ENCODE data around the gene OSBPL1A.

OSBPL1A gene

GRCh38 chr18:24263050-24263449, 134.6 kb downstream of the OSBPL1A start:
- no peak for TF ChIP-seq CTCF (IDR thresholded peaks at IDR 0.05; ENCODE audit: control insufficient read depth, insufficient read depth, low read depth, low read length, missing control alignments)
- H3K4me3 ChIP-seq (ENCODE audit: control insufficient read depth, low read depth, low read length): no peak overlapping the region
- DNase-seq (ENCODE audit: low read depth): no peak

DNA sequence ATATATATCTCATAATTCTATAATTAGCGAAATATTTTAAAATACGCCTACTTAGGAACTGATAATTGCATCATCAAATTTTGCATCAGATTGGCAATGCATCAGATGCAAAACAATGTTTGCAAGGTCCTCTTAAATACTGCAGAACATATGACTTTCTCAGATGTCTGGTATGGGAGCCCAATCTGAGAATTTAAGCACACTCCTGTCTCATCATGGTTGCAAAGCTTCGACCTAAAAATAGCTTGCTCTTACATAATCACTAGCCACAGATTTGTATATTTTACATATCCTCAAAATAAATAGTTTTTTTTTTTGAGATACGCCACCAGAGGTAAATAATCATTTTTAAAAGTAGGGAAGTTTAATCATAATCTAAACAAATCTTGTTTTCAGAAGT, 135.5 kb downstream of the OSBPL1A start:
- DNase-seq (ENCODE audit: low read depth): no peak
- no peak overlapping the region for H3K4me3 ChIP-seq (ENCODE audit: control insufficient read depth, low read depth, low read length)
- TF ChIP-seq CTCF (IDR thresholded peaks at IDR 0.05; ENCODE audit: control insufficient read depth, insufficient read depth, low read depth, low read length, missing control alignments): no peak

GRCh38 chr18:24259869-24260641, 137.6 kb downstream of the OSBPL1A start:
- no peak for DNase-seq (ENCODE audit: low read depth)
- H3K4me3 ChIP-seq (ENCODE audit: control insufficient read depth, low read depth, low read length): no peak overlapping the region
- no peak for TF ChIP-seq CTCF (IDR thresholded peaks at IDR 0.05; ENCODE audit: control insufficient read depth, insufficient read depth, low read depth, low read length, missing control alignments)

DNA sequence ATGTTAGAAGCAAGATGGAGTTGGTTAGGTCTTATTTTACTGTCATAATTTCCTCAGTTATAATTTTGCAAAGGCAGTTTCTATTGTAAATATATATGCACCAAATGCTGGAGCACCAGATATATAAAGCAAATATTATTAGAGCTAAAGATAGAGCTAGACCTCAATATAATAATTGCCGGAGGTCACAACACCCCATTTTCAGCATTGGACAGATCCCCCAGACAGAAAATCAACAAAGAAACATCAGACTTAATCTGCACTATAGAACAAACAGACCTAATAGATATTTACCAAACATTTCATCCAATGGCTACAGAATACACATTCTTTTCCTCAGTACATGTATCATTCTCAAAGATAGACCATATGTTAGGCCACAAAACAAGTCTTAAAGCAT, 143.6 kb downstream of the OSBPL1A start:
- DNase-seq (ENCODE audit: low read depth): no peak
- no peak overlapping the region for H3K4me3 ChIP-seq (ENCODE audit: control insufficient read depth, low read depth, low read length)
- TF ChIP-seq CTCF (IDR thresholded peaks at IDR 0.05; ENCODE audit: control insufficient read depth, insufficient read depth, low read depth, low read length, missing control alignments): no peak

DNA sequence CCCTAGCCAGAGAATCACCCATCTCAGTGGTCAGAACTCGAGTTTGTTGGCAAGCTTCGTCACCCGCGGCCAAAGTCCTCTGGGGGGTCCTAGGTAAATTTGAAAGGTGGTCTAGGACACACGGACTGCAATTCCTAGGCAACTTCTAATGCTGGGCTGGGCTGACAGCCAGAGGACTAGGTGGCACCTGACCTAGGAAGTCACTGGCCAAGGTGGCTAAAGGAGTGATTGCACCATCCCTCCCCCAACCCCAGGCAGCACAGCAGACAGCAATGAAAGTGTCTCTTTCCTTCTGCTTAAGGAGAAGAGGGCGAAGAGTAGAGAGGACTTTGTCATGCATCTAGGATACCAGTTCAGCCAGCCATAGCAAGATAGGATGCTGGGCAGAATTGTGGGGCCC, 147.9 kb downstream of the OSBPL1A start:
- H3K4me3 ChIP-seq (ENCODE audit: control insufficient read depth, low read depth, low read length): no peak overlapping the region
- DNase-seq (ENCODE audit: low read depth): no peak
- no peak for TF ChIP-seq CTCF (IDR thresholded peaks at IDR 0.05; ENCODE audit: control insufficient read depth, insufficient read depth, low read depth, low read length, missing control alignments)

GRCh38 chr18:24248359-24248758, 149.3 kb downstream of the OSBPL1A start:
- no peak for DNase-seq (ENCODE audit: low read depth)
- no peak overlapping the region for H3K4me3 ChIP-seq (ENCODE audit: control insufficient read depth, low read depth, low read length)
- TF ChIP-seq CTCF (IDR thresholded peaks at IDR 0.05; ENCODE audit: control insufficient read depth, insufficient read depth, low read depth, low read length, missing control alignments): no peak

All from AG09309 (cell line).